Activated naive CD8-positive, alpha-beta T cell treated with anti-CD3 and anti-CD28 coated beads, Interleukin-2, amount 10 ng/mL, durations not matched to agents 7 days and 5 days (primary cell): ENCODE results near the gene CCDC57. TPM values are rescaled to one million over a fixed set of nuclear protein-coding genes. Genes with fewer than 3 reads are reported as not detected.

Source experiments
- ATAC-seq: fragments of 150-1000 bp; cut with Tn5 transposase; one replicate; pipeline ENCODE4 v1.10.0; 2021; ENCODE audit warnings: low read depth, moderate library complexity
- POLR2A ChIA-PET: fragments of 350-600 bp; sonication (Branson Sonifier 250); formaldehyde crosslinking; loops from one replicate; lab custom pipeline; 2021; ENCODE audit warnings: antibody characterized with exemption; lab: Charles Lee
- DNase-seq: peaks from one replicate; pipeline ENCODE4 v3.0.0; 2021
- H3K27ac Mint-ChIP-seq: one replicate; pipeline ENCODE4 v1.8.0; 2022; ENCODE audit warnings: mild to moderate bottlenecking, mixed read lengths
- H3K27me3 Mint-ChIP-seq: one replicate; pipeline ENCODE4 v1.8.0; 2022; ENCODE audit warnings: mild to moderate bottlenecking, moderate library complexity, mixed read lengths
- H3K36me3 Mint-ChIP-seq: one replicate; pipeline ENCODE4 v1.8.0; 2021; ENCODE audit warnings: mild to moderate bottlenecking, mixed read lengths
- H3K4me1 Mint-ChIP-seq: one replicate; pipeline ENCODE4 v1.8.0; 2021; ENCODE audit warnings: mixed read lengths
- H3K4me3 Mint-ChIP-seq: one replicate; pipeline ENCODE4 v1.8.0; 2022; ENCODE audit warnings: mild to moderate bottlenecking, moderate library complexity, mixed read lengths
- H3K9me3 Mint-ChIP-seq: one replicate; pipeline ENCODE4 v1.8.0; 2021; ENCODE audit warnings: mixed read lengths
- total RNA-seq, 2 experiments: library from RNA; stranded (reverse); gene quantifications; one replicate each; pipeline ENCODE4 v1.2.3, GENCODE V29; 2021

CCDC57 gene
- total RNA-seq, 2 experiments from 2014 or later: 79.5 to 81.7 TPM

DNA sequence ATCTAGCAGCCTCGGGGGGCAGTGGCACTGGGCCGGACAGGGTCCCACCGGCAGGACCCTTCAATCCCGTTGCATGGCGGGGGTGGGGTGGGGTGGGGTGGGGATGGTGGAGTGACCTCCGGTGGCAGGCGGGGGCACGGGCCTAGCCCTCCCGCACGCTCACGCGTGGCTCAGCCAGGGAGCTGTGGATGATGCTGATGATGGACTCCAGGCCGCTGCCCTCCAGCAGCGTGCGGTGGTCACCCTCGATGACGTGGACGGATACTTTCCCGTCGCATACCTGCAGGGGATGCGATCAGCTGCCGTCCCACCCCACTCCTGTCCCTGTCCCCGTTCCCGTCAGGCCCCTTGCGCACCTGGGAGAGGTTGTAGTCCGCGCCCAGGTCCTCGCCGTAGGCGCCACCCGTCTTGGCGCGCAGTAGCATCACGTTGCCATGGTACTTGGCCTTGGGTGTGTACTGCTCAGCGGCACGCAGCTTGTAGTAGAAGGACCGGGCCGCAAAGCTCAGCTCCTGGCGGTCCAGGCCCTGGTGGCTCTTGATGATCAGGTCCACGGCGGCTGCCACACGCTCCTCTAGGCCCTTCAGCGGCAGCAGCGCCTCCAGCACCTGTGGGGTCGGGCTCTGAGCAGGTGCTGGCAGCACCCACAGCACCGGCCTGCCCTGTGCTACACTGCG, 133.5 kb downstream of the CCDC57 start:
- Mint-ChIP-seq H3K27ac (no peak overlapping the region), H3K27me3 (peaks cover 1% of the 10 kb centered on the region), H3K36me3 (peaks cover 3% of the 10 kb centered on the region), H3K4me3 (no peak overlapping the region), H3K9me3 (no peaks in the 10 kb centered on the region), H3K4me1 (no peaks in the 10 kb centered on the region)
- ATAC-seq (no peak), DNase-seq (no peak)
- POLR2A ChIA-PET: no interaction called here

DNA sequence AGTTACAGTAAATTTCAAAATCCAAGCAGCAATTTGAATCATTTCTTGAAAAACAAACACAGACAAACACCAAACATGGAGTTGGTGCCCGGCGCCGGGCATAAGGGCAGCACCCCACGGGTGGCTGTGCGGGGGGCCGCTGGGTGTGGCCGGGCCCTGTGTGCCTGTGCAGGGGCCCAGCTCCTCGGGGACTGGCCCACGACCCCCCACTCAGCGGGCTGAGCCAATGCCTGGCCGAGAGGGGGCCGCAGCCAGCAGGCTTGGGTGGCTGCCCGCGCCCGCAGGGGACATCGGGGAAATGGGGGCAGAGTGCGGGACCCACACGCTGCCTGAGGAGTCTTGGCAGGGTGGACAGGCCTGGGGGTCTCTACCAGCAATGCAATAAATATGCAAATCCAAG, 134.2 kb downstream of the CCDC57 start:
- ATAC-seq (no peak), DNase-seq (no peak)
- POLR2A ChIA-PET: no interaction called here
- peaks cover 4% of the 10 kb centered on the region for H3K27me3 Mint-ChIP-seq
- no peak overlapping the region for H3K27ac Mint-ChIP-seq
- peaks cover 3% of the 10 kb centered on the region for H3K36me3 Mint-ChIP-seq
- H3K9me3 Mint-ChIP-seq: no peaks in the 10 kb centered on the region
- H3K4me1 Mint-ChIP-seq: no peaks in the 10 kb centered on the region
- H3K4me3 Mint-ChIP-seq: no peak overlapping the region

DNA sequence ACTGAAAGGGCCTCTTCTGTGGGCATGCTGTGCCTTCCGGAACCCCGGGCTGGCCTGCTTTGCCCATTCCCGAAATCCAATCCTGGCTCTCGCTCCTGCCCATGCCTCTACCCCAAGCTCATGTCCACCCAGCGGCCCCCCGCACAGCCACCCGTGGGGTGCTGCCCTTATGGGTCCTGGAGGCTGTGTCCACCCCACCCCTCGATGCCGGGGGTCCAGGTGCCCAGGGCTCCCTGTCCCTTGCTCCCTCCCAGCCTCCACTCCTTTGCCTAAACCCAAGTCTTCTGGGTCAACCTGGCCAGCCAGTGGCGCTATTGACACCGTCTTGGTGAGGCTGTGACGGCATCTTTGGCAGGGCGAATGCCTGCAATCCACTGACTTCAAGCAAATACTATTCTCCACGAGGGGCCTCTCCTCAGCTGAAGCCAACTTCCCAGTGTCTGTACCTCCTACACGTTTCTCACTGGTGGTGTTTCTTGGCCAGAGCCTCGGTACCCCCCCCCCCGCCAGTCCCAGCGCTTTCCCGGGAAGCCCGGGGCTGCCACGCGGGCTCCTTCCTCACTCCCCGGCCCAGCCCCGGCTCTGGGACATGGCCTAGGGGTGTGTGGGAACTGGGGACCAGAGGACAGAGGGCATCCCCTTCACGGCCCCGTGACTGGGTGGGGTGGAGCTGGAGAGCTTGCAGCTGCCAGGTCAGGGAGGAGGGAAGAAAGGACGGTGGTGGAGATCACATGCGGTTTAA, 134.9 kb downstream of the CCDC57 start:
- ATAC-seq: no peak
- peaks cover 6% of the 10 kb centered on the region for H3K27me3 Mint-ChIP-seq
- DNase-seq: no peak
- no peak overlapping the region for H3K4me3 Mint-ChIP-seq
- no peaks in the 10 kb centered on the region for H3K4me1 Mint-ChIP-seq
- H3K9me3 Mint-ChIP-seq: no peaks in the 10 kb centered on the region
- POLR2A ChIA-PET: no interaction called here
- H3K36me3 Mint-ChIP-seq: peaks cover 3% of the 10 kb centered on the region
- no peak overlapping the region for H3K27ac Mint-ChIP-seq

DNA sequence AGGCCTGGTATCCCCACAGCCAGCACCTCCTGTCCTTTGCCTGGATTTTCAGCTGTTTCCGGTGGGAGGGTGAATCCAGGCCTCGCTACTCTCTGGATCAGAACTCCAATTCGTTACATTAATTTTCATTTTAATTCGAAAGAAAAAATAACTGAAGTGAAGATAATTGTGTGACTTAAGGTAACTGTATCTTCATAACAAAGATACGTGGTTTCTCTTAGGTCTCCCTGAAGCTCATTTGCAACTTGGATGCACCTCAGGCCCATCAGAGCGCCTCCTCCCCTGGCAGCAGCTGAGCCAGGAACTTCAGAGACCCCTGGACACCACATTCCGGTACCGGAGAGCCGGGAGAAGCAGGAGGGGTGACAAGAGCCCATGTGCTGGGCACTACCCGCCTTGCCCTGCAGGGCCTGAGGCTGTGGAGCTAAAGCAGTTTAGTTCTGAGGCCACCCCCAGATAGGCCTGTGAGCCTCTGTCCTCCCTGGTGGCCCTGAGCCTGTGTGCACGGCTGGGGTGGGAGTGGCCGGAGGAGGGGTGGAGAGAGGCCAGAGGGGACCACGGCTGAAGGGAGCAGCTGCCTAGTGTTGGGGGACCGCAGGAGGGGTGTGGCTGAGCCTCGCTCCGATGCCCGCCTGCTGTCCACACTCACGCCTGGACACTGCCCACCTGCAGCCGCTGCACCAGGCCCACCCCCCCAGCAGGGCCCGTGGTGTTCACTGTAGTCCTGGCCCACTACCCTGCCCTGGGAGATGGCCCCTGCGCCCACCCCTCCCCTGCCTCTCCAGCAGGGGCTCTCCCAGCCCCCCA, 135.7 kb downstream of the CCDC57 start:
- no peak overlapping the region for H3K27ac Mint-ChIP-seq
- peak; percentile 18 for ATAC-seq
- POLR2A ChIA-PET: interaction anchor here (0.6 kb wide), 1 partner anchor 110 kb away, joined by 5 read pairs; no protein-coding TSS in a partner anchor

DNA sequence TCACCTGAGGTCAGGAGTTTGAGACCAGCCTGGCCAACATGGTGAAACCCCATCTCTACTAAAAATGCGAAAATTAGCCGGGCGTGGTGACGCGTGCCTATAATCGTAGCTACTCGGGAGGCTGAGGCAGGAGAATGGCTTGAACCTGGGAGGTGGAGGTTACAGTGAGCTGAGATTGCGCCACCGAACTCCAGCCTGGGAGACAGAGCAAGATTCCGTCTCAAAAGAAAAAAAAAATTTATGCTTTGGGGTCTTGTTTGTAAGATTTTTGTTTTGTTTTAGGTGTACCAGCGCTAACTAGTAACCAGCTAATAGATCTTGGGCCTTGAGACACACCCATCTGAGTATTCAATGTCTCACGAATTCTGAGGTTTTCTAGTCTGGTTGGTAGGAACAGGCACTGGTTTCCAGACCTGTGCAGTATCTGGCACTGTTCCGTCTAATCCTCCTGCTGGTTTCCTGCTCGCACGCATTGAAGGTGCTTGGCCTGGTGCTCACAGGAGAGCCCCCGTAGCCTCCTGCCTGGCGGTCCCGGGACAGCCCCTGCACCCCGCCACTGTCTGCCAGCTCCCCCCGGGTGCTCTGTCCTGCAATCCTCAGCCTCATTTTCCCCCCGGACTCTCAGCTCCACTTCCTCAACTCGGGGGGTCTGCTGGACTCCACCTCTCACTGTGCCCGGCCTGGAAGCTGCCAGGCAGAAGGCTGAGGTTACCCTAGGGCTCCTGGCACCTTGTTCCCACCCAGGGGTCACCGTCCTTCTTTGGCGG, 136.4 kb downstream of the CCDC57 start:
- Mint-ChIP-seq H3K27me3 (peaks cover 6% of the 10 kb centered on the region), H3K27ac (no peak overlapping the region)
- POLR2A ChIA-PET: interaction anchor here (0.6 kb wide), 1 partner anchor 111 kb away, joined by 5 read pairs; no protein-coding TSS in a partner anchor

More for the DNA sequence above, 135.7 kb downstream of the CCDC57 start:
- Mint-ChIP-seq H3K4me1 (no peaks in the 10 kb centered on the region), H3K36me3 (peaks cover 3% of the 10 kb centered on the region), H3K4me3 (no peak overlapping the region), H3K27me3 (peaks cover 6% of the 10 kb centered on the region), H3K9me3 (no peaks in the 10 kb centered on the region)
- no peak for DNase-seq

DNA sequence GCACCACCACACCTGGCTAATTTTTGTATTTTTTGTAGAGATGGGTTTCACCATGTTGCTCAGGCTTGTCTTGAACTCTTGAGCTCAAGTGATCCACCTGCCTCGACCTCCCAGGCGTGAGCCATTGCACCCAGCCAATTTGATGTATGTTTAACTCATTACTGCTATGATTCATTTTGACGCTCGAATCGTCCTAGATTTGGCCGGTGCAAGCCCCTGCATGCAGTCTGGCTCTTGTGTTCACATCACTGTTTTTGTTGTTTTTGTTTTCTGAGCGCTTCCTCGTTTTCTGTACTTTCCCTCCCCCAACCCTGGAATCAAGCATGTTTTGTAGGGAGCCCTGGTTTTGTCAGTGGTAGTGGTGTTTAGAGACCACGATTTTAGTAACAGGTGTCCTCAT, 139.2 kb downstream of the CCDC57 start:
- POLR2A ChIA-PET: no interaction called here
- H3K4me1 Mint-ChIP-seq: no peaks in the 10 kb centered on the region
- peaks cover 8% of the 10 kb centered on the region for H3K27me3 Mint-ChIP-seq
- no peak overlapping the region for H3K27ac Mint-ChIP-seq
- DNase-seq (no peak), ATAC-seq (no peak)
- H3K9me3 Mint-ChIP-seq: no peaks in the 10 kb centered on the region
- peaks cover 3% of the 10 kb centered on the region for H3K36me3 Mint-ChIP-seq
- H3K4me3 Mint-ChIP-seq: no peak overlapping the region

More for the DNA sequence above, 136.4 kb downstream of the CCDC57 start:
- no peak overlapping the region for H3K4me3 Mint-ChIP-seq
- ATAC-seq (no peak), DNase-seq (no peak)
- no peaks in the 10 kb centered on the region for H3K4me1 Mint-ChIP-seq
- H3K9me3 Mint-ChIP-seq: no peaks in the 10 kb centered on the region
- H3K36me3 Mint-ChIP-seq: peaks cover 3% of the 10 kb centered on the region

DNA sequence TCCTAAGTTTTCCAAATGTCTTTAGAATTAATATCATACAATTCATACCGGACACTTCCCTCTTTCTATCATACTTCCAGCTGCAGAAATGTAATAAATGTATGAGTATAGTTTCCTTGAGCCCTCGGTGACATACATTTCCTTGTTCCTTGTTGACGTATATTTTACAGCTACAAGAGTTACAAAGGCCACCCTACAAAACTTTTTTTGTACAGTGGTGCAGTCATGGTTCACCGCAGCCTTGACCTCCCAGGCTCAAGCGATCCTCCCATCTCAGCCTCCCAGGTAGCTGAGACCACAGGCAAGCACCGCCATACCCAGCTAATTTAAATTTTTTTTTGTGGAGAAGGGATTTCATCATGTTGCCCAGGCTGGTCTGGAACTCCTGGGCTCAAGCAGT, 139.8 kb downstream of the CCDC57 start:
- Mint-ChIP-seq H3K9me3 (no peaks in the 10 kb centered on the region), H3K27ac (no peak overlapping the region), H3K27me3 (peaks cover 8% of the 10 kb centered on the region), H3K36me3 (no peaks in the 10 kb centered on the region), H3K4me3 (no peak overlapping the region), H3K4me1 (no peaks in the 10 kb centered on the region)
- ATAC-seq (no peak), DNase-seq (no peak)
- POLR2A ChIA-PET: interaction anchor here (0.5 kb wide), 1 partner anchor 54 kb away, joined by 3 read pairs; no protein-coding TSS in a partner anchor

DNA sequence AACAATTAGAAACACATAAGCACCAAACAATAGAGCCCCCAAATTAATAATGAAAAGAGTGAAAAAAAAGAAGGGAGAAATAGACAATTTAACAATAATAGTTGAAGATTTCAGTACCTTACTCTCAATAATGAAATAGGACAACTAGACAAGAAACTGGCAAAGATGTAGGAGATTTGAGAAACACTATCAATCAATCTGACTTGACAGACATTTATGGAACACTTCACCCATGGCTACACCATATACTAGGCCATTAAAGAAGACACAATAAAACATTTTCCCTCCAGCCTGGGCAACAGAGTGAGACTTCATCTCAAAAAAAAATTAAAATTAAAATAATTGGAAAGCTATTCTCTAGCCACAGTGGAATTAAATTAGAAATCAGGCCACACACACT, 142.0 kb downstream of the CCDC57 start:
- no peak overlapping the region for H3K27ac Mint-ChIP-seq
- POLR2A ChIA-PET: no interaction called here
- H3K9me3 Mint-ChIP-seq: no peaks in the 10 kb centered on the region
- H3K36me3 Mint-ChIP-seq: no peaks in the 10 kb centered on the region
- ATAC-seq (no peak), DNase-seq (no peak)
- H3K4me1 Mint-ChIP-seq: peaks cover 5% of the 10 kb centered on the region
- H3K27me3 Mint-ChIP-seq: peaks cover 6% of the 10 kb centered on the region
- H3K4me3 Mint-ChIP-seq: no peak overlapping the region

DNA sequence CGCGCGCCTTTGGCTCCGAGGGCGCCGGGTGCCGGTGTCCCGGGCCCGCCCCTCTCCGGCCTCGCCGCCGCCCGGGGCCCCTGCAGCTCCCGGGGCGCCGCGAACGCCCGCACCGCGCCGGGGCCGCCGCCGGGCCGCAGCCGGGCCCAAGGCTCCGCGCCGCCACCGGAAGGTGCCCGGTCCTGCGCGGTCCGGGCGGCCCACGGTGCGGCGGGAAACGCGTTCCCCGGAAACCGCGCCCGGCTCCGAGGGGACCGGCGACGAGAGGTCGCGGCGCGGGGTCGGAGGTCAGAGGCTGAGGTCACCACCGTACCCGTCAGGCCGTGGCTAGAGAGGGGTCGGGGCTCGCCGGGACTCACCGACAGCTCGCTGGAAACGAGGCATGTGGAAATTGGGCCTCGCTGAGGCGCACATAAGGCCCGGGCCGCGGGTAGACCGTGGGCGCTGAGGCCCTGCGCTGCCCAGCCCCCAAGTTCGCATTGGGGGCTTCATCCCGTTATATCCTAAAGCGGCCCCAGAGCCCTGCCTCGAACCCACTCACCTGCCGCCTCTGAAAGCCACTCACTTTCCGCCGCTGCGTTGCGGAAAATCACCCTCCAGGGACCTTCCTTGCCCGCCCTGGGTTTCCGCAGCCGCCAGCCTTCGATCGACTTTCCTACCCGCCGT, 146.9 kb downstream of the CCDC57 start, which contains the start of gene DUS1L:
DUS1L (minus strand) TSS at position 167 of the 666 bp plus-strand sequence. CDS start 745 bp downstream, outside the sequence.
- Mint-ChIP-seq H3K9me3 (no peaks in the 10 kb centered on the region), H3K27me3 (peaks cover 2% of the 10 kb centered on the region), H3K36me3 (no peaks in the 10 kb centered on the region), H3K4me1 (peaks cover 5% of the 10 kb centered on the region), H3K4me3 (peak within 1 kb of the TSS; percentile 87), H3K27ac (peak within 1 kb of the TSS; percentile 84)
- peak; percentile 83 for ATAC-seq
- peak; percentile 90 for DNase-seq
- POLR2A ChIA-PET: interaction anchor here (0.6 to 3.0 kb wide), 13 partner anchors 9 to 88 kb away, joined by 3 to 12 read pairs (median 4); partner anchors contain the start of genes DCXR, FASN, GPS1 and RFNG

DNA sequence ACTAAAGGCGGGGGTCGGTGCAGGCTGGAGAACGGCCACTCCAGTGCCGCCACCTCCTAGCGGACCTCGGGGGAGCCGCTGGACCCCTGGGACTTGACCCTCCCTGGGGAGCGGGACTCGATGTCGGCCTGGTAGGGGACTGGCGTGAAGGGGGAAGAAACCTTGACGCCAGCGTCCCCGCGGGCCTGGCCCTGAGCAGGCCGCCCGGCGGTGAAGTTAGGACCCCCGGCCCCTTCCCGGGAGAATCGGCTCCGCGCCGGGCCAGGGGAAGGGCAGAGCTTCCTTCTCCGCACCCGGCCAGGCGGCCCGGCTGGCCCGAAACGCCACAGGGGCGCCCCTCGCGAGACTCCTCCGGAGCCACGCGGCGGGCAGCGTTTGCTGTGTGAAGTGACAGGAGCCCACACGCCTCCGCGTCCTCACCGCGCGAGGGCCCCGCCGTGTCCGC, 147.4 kb downstream of the CCDC57 start:
- no peaks in the 10 kb centered on the region for H3K27me3 Mint-ChIP-seq
- H3K27ac Mint-ChIP-seq: no peak overlapping the region
- peak overlapping the region; percentile 63 for H3K4me3 Mint-ChIP-seq
- no peaks in the 10 kb centered on the region for H3K9me3 Mint-ChIP-seq
- DNase-seq (no peak), ATAC-seq (peak; percentile 58)
- POLR2A ChIA-PET: interaction anchor here (0.8 to 3.0 kb wide), 10 partner anchors 9 to 57 kb away, joined by 3 to 12 read pairs (median 6); partner anchors contain the start of genes DCXR, FASN, GPS1 and RFNG
- H3K36me3 Mint-ChIP-seq: no peaks in the 10 kb centered on the region
- H3K4me1 Mint-ChIP-seq: peaks cover 5% of the 10 kb centered on the region

DNA sequence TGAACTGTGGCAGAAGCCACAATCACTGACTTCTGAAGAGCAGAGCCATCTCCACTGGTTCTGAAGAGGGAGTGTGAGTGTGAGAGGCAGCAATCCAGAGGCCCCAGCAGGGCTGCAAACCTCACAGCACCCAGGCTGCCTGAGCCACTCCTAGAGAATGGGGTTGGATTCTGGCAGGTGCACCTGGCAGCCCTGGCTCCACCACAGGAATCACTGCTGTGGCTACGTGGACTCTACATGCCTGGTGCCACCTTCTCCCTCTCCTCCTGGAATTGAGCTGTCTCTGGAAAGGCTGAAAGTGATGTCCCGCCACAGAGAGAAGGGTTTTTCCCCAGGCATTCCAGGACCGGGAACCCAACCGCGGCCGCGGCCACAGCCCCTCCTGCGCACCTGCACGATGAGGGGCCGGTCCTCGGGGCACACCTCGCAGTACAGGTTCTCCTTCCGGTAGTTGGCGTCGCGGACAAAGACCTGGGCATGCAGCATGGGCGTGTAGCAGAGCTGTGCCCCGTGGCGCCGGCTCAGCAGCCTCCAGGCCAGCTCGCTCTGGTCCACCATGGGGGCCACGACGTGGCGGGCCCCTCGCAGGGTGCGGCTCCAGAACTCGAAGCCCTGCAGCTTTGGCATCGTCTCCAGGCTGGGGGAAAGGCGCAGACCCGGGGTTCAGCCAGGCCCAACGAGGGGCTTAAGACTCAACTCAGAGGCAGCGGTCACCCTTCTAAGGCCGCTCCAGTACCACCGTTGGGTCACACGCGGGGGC, 148.0 kb downstream of the CCDC57 start:
- no peaks in the 10 kb centered on the region for H3K27me3 Mint-ChIP-seq
- H3K4me1 Mint-ChIP-seq: peaks cover 5% of the 10 kb centered on the region
- no peaks in the 10 kb centered on the region for H3K36me3 Mint-ChIP-seq
- POLR2A ChIA-PET: interaction anchor here (0.8 to 3.0 kb wide), 9 partner anchors 8 to 57 kb away, joined by 3 to 12 read pairs (median 7); partner anchors contain the start of genes DCXR, FASN, GPS1 and RFNG
- no peak for ATAC-seq
- peak overlapping the region; percentile 63 for H3K4me3 Mint-ChIP-seq
- H3K27ac Mint-ChIP-seq: peak overlapping the region; percentile 9
- DNase-seq: no peak
- H3K9me3 Mint-ChIP-seq: no peaks in the 10 kb centered on the region
